ENCODE measurements around the gene TBX6.

Gene TBX6

DNA sequence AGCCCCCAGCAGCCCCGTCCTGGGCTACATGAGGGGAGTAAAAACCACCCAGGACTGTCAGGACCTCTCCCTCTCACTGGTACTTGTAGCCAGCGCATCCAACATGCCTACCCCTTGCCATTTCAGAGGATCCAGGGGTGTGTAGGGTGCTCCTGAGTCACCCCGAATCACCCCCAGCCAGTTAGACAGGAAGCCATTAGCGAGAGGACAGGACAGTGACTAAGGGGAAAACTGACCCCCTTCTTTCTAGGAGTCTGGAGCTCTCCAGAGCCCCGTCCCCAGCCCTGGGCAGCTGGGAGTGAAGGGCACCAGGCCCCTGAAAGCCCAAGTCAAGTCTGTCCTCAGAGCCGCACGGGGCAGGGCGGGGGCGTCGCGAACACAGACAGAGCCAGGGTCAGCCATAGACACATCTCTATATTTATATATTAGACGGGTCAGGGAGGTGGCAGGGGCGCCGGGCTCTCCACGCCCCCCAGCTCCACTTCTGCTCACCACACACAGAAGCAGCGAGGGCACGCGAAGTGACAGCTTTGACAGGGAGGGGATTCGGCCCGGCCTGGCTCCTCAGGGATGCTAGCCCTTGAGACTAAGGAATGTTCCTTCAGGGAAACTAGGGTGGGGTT, 22.1 kb upstream of the TBX6 start:
- DNase-seq (ENCODE audit: low read depth) = no peak

- no peak for DNase-seq (ENCODE audit: low read depth)
These were observed 21.4 kb upstream of the TBX6 start, which contains the start of gene GDPD3 for GRCh38 chr16:30113031-30113710. GDPD3 (minus strand) TSS chr16:30113537; CDS start chr16:30113478, 59 bp downstream.

DNA sequence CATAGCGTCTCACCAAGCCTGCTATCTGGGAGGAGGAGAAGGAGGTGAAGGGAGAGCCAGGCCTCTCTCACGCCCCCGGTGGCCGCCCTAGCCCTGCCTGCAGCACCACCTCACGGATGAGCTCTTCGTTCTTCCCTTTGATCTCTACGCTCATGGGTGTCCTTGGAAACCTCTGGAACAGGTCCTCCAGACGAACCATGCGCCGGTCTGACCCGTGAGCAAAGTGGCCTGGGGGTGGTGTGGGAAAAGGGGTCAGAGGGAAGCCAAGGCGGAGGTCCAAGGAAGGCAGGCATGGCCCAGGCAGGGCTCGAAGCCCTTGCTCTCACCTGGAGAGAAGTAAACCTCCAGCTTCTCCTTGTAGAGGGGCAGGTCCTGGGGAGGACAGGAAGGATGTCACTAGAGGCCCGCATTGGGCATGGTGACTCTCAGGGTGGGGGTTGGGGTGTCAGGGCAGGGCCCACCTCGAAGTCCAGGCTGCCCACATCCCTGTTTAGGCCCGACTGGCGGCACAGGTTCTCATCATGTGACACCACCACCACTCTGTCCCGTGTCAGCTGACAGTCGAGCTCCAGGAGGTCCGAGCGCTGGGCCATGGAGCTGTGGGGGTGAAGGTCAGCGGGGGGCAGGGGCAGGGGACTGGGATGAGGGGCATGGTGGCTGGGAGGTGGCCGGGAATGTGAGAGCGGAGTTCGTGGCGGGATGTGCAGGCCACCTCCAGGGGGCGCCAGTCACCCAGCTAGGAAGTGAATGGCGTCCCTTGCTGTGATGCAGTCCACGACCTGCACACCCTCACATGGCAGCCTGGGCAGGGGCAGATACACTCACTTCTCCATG, 20.7 kb upstream of the TBX6 start:
- DNase-seq (ENCODE audit: low read depth) = peak; percentile 40

GRCh38 chr16:30110661-30111060, 18.9 kb upstream of the TBX6 start:
- DNase-seq (ENCODE audit: low read depth) = no peak

GRCh38 chr16:30108059-30108850, 16.5 kb upstream of the TBX6 start:
- no peak for DNase-seq (ENCODE audit: low read depth)

GRCh38 chr16:30104492-30104891, 12.8 kb upstream of the TBX6 start:
- DNase-seq (ENCODE audit: low read depth) = no peak

- DNase-seq (ENCODE audit: low read depth) = no peak
These were observed 12.4 kb upstream of the TBX6 start for GRCh38 chr16:30104090-30104489.

GRCh38 chr16:30096862-30097563, 5.3 kb upstream of the TBX6 start:
- DNase-seq (ENCODE audit: low read depth) = no peak

DNA sequence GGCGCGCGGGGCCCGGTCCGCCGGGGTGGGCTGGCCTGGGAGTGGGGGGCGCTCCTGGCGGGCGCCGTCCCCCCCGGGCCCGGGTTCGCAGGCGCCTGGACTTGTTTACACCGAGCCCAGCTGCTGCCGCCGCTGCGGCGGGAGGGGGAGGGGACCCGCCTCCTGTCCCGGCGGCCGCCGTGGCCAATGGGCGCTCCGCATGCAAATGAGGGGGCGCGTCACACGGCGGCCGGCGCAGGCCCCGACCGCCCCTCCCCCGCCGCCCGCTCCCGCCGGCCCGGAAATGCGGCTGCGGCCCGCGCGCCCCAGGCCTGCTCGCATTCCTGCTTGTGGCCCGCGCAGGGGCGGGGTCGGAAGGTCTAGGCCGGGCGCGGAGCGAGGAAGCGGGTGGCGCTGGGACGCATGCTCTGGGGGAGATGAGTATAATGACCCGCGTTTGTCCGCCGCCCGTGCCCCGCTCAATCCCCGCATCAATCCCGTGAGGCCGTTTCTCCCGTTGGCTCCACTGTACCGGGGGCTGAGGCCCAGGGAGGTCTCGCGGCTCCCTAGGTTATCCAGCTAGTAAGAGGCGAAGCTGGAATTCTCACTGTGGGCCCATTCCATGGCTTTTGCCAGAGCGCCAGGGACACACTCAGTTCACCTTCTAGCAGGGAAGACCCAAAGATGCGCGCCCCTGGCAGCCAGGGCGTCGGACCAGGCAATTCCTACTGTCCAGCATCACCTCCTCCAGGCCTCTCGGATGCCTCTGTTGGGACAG, 4.6 kb upstream of the TBX6 start, which contains the start of gene YPEL3:
Gene YPEL3, minus strand, starts transcription at position 109 of the 757 bp plus-strand sequence. CDS start 731 bp downstream, outside the sequence.
- DNase-seq (ENCODE audit: low read depth) = peak; percentile 73

DNA sequence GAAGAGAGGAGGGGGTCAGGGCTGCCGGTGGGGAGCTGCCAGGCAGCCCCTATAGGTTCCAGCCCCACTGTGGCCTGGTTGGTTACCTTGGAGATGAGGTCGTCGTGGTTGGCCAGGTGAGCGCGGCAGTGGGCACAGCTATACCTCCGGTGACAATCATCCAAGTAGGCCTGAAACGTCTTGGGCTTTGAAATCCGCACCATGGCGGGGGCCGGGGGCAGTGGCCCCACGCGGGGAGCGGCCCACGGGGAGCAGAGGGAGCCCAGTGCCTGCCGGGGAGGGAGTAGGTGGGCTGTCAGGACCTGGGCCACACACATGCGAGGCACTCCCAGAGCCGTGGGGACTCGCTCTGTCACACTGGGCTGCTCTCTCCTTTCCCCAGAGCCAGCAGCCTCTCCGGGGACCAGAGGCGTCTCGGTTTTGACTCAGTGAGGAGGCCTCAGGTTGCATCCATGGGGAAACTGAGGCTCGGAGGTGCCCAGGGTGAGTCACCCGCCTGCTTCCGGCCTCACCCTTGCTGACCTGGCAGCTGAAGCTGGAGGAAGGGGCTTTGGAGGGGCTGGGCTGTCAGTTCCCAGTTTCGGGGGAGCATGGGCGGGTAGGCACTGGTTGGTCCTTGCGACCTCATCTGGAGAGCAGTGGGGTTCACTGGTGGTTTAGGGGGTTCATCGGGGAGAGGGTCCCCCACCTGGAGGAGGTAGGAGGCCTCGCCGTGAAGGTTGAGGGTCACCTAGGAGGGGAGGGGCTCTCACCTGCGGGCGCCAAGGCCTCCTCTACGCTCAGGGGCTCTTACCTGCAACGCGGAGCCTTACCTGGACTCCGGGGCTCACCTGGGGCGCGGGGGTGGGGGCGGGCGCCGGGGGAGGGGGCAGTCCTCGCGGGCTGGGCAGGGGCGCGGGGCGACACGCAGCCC, 3.7 kb upstream of the TBX6 start:
- no peak for DNase-seq (ENCODE audit: low read depth)

DNA sequence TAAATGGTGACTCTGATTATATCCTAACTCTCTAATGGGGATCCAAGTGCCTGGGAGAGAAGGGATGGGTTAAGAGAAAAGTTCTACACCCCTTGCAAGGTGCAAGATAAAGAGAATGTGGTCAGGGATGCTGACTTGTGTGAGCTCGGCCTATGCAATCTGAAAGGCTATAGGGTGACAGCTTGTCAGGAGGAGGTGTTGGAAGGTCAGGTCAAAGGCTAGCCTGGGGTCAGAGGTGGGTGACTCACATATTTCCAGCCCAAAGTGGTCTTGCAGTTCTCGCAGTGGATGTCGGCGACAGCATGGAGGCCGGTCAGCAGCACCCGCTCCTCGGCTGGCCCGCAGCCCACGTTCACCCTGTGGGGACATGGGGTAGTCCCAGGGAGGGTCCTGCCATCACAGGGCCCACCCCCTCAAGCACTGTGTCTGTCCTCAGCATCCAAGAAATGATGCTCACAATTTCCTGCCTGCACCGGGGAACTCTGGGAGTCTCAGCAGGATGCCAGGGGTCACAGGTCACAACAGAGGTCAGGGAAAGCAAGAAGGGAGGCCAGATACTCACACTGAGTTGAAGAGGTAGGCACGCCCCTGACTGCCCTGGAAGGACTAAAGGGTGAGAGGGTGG, 2.9 kb upstream of the TBX6 start:
- DNase-seq (ENCODE audit: low read depth) = no peak

- DNase-seq (ENCODE audit: low read depth) = no peak
These were observed 768 bp upstream of the TBX6 start for GRCh38 chr16:30092373-30093010.

DNA sequence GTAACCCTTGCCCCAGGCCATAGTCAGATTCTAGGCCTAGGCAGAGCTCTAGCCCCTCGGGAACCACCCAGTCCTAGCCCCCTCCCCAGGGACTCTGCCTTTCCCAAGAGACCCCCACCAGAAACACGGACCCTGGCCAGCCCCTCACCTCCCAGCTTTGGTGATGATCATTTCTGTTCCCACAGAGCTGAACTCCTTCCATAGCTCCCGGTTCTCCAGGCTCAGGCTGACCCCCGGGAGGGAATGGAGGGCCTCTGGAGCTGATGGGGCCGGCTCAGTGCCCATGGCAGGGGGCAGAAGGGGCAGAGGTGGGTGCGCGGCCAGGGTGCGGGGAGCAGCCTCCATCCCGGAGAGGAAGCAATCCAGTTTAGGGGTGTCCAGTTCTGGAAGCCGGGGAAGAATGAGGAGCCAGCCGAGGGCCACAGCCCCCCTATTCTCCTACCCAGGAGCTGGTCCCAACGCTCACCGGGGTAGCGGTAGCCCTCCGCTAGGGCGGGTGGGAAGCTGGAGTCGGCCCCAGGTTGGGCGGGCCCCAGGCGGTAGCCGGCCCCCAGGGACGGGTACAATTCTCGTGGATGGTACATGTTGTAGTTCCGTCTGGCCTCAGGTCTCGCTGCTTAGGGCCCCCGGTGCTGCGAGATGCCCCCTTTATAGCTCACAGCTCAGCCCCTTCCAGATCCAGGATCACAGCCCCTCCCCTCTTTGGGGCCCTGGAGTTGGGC, 953 bp downstream of the TBX6 start:
- DNase-seq (ENCODE audit: low read depth) = no peak

DNA sequence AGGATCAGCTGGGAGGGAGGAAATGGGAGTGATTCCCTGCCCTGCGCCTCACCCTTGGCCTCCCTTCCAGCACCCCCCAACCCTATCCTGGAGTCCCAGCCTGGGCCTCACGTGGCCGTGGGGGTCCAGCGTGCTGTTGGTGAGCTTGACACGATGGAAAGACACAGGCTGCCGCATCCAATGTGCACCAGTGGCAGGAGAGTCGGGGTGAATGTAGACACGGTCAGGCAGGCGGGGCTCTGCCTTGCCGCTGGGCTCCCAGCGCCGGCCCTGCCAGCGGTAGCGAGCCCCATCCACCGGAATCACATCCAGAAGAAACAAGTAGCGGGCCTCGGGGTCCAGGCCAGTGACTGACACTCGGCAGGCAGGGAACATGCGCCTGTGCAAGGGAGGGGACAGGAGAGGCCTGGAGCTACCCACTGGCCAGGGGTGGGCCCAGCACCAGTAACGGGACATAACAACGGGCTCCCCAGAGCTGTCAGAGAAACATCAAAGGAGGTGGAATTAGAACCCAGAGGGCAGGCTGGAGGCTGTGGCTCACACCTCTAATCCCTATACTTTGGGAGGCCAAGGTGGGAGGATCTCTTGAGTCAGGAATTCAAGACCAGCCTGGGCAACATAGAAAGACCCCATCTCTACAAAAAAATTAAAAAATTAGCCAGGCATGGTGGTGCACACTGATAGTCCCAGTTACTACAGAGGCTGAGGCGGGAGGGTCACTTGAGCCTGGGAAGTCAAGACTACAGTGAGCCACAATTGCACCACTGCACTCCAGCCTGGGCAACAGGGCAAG, 2.7 kb downstream of the TBX6 start:
- no peak for DNase-seq (ENCODE audit: low read depth)

DNA sequence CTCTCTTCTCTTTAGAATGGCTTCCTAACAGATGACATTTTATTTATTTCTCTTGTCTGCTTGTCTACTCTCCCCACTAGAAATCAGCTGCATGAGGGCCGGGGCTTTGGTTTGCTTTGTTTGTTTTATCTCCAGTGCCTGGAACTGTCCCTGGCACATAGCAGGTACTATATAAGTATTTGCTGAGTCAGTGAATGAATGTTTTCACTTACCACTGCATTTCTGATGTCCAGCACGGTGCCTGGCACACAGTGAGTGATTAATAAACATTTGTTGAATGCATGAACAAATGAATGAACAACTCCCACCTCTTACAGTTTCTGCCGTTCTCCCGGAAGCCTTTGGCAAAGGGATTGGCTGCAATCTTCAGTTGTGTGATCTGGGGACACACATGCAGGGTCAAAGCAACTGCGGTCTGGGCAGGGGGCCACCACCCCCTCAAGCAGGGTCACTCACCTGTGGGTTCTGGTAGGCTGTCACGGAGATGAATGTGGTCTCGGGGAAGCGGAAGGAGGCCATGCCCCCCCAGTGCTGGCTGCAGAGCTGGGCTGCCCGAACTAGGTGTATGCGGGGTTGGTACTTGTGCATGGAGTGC, 3.4 kb downstream of the TBX6 start:
- DNase-seq (ENCODE audit: low read depth) = no peak

DNA sequence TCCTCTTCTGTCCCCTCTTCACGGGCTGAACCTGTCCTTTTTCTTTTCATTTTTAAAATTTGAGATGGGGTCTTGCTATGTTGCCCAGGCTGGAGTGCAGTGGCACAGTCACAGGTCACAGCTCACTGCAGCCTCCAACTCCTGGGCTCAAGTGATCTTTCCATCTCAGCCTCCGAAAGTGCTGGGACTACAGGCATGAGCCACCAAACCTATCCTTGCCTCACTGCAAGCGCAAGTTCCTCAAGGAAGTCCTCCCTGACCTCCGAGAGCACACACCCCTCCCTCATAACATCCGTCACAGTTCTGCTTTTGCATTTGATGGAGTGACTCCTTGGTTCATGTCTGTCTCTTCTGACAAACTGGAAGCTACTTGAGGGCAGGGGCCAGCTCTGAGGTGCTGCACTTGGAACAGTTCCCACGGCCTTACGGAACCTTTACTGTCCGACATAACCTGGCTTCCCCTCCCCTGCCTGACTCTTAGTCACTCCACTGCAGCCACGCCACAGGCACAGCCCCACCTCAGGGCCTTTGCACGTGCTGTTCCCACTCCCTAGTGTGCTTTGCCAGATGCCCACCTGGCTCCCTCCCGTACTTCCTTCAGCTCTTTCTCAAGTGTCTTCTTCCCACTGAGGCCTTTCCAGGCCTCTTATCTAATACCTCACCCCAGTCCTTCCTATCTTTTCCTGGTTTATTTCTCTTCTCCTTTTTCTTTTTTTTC, 4.4 kb downstream of the TBX6 start:
- no peak for DNase-seq (ENCODE audit: low read depth)
